Neuronal stem cell (in vitro differentiated cells): ENCODE results near the gene PDE7B.

Experiments
- DNase-seq: peaks from one replicate; pipeline ENCODE4 v3.0.0-alpha.2; 2013; ENCODE audit warnings: low spot score
- H2AFZ ChIP-seq: one replicate; pipeline ENCODE4 v1.6.1; 2013; ENCODE audit warnings: mild to moderate bottlenecking, low read length, inconsistent platforms
- H2AK5ac ChIP-seq: 2 replicates; pipeline ENCODE4 v1.6.1; 2013; ENCODE audit warnings: low read depth, mild to moderate bottlenecking, inconsistent platforms, low read length, moderate library complexity, mixed read lengths
- H2BK120ac ChIP-seq: 2 replicates; pipeline ENCODE4 v1.6.1; 2013; ENCODE audit warnings: low read depth, mild to moderate bottlenecking, inconsistent platforms, low read length, moderate library complexity, mixed read lengths
- H2BK12ac ChIP-seq: one replicate; pipeline ENCODE4 v1.6.1; 2013; ENCODE audit warnings: low read length, inconsistent platforms
- H2BK15ac ChIP-seq: 2 replicates; pipeline ENCODE4 v1.6.1; 2013; ENCODE audit warnings: mild to moderate bottlenecking, low read length, inconsistent platforms, mixed read lengths
- H2BK5ac ChIP-seq: one replicate; pipeline ENCODE4 v1.6.1; 2013; ENCODE audit warnings: inconsistent platforms, mild to moderate bottlenecking, low read length, moderate library complexity
- H3K14ac ChIP-seq: one replicate; pipeline ENCODE4 v1.6.1; 2013; ENCODE audit warnings: low read length, inconsistent platforms
- H3K18ac ChIP-seq: 2 replicates; pipeline ENCODE4 v1.6.1; 2013; ENCODE audit warnings: low read length, inconsistent platforms
- H3K23ac ChIP-seq: 2 replicates; pipeline ENCODE4 v1.6.1; 2013; ENCODE audit warnings: low read depth, mild to moderate bottlenecking, mixed read lengths, low read length, inconsistent platforms; ENCODE audit not compliant: poor library complexity
- H3K27ac ChIP-seq: replicated peaks from 3 replicates; pipeline ENCODE4 v1.5.1; 2013; ENCODE audit warnings: low read length, inconsistent platforms
- H3K27me3 ChIP-seq, 3 experiments: 2 replicates each; pipeline ENCODE4 v1.6.1; 2013; ENCODE audit warnings: low read length in 3 of 3, mild to moderate bottlenecking in 2 of 3, inconsistent platforms in 1 of 3, low read depth in 1 of 3, mixed read lengths in 1 of 3, moderate library complexity in 1 of 3; ENCODE audit not compliant: control insufficient read depth in 3 of 3, insufficient read depth in 3 of 3
- H3K36me3 ChIP-seq, 2 donors: replicated peaks in 1 of 2; 2 replicates each; pipeline ENCODE4 v1.6.1; 2013; ENCODE audit warnings: low read length in 2 of 2; ENCODE audit not compliant: control insufficient read depth in 2 of 2, insufficient read depth in 2 of 2
- H3K4ac ChIP-seq: 2 replicates; pipeline ENCODE4 v1.6.1; 2013; ENCODE audit warnings: inconsistent platforms, mild to moderate bottlenecking, low read length, moderate library complexity
- H3K4me1 ChIP-seq, 2 donors: 1 replicate in 1 of 2; 2 replicates in 1 of 2; pipeline ENCODE4 v1.6.1; 2013; ENCODE audit warnings: low read length in 2 of 2, low read depth in 1 of 2; ENCODE audit not compliant: control insufficient read depth in 2 of 2, insufficient read depth in 1 of 2
- H3K4me2 ChIP-seq: one replicate; pipeline ENCODE4 v1.6.1; 2013; ENCODE audit warnings: mild to moderate bottlenecking, low read length, inconsistent platforms; ENCODE audit not compliant: insufficient read depth, poor library complexity, severe bottlenecking
- H3K4me3 ChIP-seq, 2 donors: 2 replicates each; pipeline ENCODE4 v1.5.1; 2013; ENCODE audit warnings: low read length in 2 of 2, mild to moderate bottlenecking in 2 of 2, inconsistent platforms in 1 of 2, moderate library complexity in 1 of 2
- H3K79me1 ChIP-seq: one replicate; pipeline ENCODE4 v1.6.1; 2013; ENCODE audit warnings: low read depth, mild to moderate bottlenecking, inconsistent platforms, low read length, moderate library complexity
- H3K9ac ChIP-seq: one replicate; pipeline ENCODE4 v1.6.1; 2013; ENCODE audit warnings: mild to moderate bottlenecking, low read depth, low read length, inconsistent platforms; ENCODE audit not compliant: poor library complexity
- H3K9me3 ChIP-seq, 2 donors: replicated peaks in 1 of 2; 2 replicates each; pipeline versions ENCODE3 to v1.6.1; 2013; ENCODE audit warnings: low read length in 2 of 2, mild to moderate bottlenecking in 2 of 2, inconsistent platforms in 1 of 2, low read depth in 1 of 2, mixed read lengths in 1 of 2, moderate library complexity in 1 of 2; ENCODE audit not compliant: control insufficient read depth in 2 of 2, insufficient read depth in 1 of 2
- H4K8ac ChIP-seq: one replicate; pipeline ENCODE4 v1.6.1; 2013; ENCODE audit warnings: low read depth, mild to moderate bottlenecking, inconsistent platforms, low read length, moderate library complexity
- H4K91ac ChIP-seq: one replicate; pipeline ENCODE4 v1.6.1; 2013; ENCODE audit warnings: low read length, low read depth, mild to moderate bottlenecking, inconsistent platforms; ENCODE audit not compliant: poor library complexity
- WGBS, 2 donors: extraction: QIAGEN DNeasy Blood & Tissue Kit; methylation state at CpG; one replicate each; pipeline ENCODE4 v1.1.7; 2013; ENCODE audit warnings: missing lambda C conversion rate in 2 of 2, mixed read lengths in 1 of 2; ENCODE audit not compliant: insufficient read length in 2 of 2, insufficient replicate concordance in 1 of 2; ENCODE audit errors: extremely low coverage in 2 of 2; 5-methylcytosine and 5-hydroxymethylcytosine counted together

PDE7B gene

GRCh38 chr6:136086686-136087085, 235.2 kb downstream of the PDE7B start:
- H2BK15ac ChIP-seq, result no peak overlapping the region
- no peak overlapping the region for H3K14ac ChIP-seq
- no peak overlapping the region for H2BK12ac ChIP-seq
- no peak for DNase-seq
- no peaks in the 10 kb centered on the region for H3K36me3 ChIP-seq
- no peak overlapping the region for H2AK5ac ChIP-seq
- H4K91ac ChIP-seq, result no peak overlapping the region
- H3K27ac ChIP-seq, result no peak overlapping the region
- WGBS, 2 donors, result no CpG with 5 or more reads among the region's 8 CpGs
- H2BK120ac ChIP-seq, result no peak overlapping the region
- no peaks in the 10 kb centered on the region for H3K4me1 ChIP-seq
- no peak overlapping the region for H2AFZ ChIP-seq
- no peak overlapping the region for H3K23ac ChIP-seq
- H3K9ac ChIP-seq, result no peak overlapping the region
- no peaks in the 10 kb centered on the region for H3K9me3 ChIP-seq
- no peak overlapping the region for H2BK5ac ChIP-seq
- H3K18ac ChIP-seq, result no peak overlapping the region
- no peak overlapping the region for H3K4me2 ChIP-seq
- H4K8ac ChIP-seq, result no peak overlapping the region
- no peak overlapping the region for H3K4me3 ChIP-seq
- no peaks in the 10 kb centered on the region for H3K27me3 ChIP-seq
- no peaks in the 10 kb centered on the region for H3K79me1 ChIP-seq
- H3K4ac ChIP-seq, result no peak overlapping the region

- no peak overlapping the region for H3K27ac ChIP-seq
- no peak overlapping the region for H4K8ac ChIP-seq
- no CpG with 5 or more reads among the region's 6 CpGs for WGBS, 2 donors
- H2AK5ac ChIP-seq, result no peak overlapping the region
- no peaks in the 10 kb centered on the region for H3K79me1 ChIP-seq
- H4K91ac ChIP-seq, result no peak overlapping the region
- H3K4me1 ChIP-seq, result no peaks in the 10 kb centered on the region
- H3K9me3 ChIP-seq, result no peaks in the 10 kb centered on the region
- H3K4me2 ChIP-seq, result no peak overlapping the region
- no peak overlapping the region for H2BK5ac ChIP-seq
- H3K18ac ChIP-seq, result no peak overlapping the region
- no peak overlapping the region for H3K4ac ChIP-seq
- H3K4me3 ChIP-seq, result no peak overlapping the region
- no peak overlapping the region for H3K14ac ChIP-seq
- no peak overlapping the region for H2BK120ac ChIP-seq
- DNase-seq, result no peak
- H3K23ac ChIP-seq, result no peak overlapping the region
- no peaks in the 10 kb centered on the region for H3K36me3 ChIP-seq
- H2BK12ac ChIP-seq, result no peak overlapping the region
- H3K27me3 ChIP-seq, result no peaks in the 10 kb centered on the region
- H3K9ac ChIP-seq, result no peak overlapping the region
- no peak overlapping the region for H2AFZ ChIP-seq
- no peak overlapping the region for H2BK15ac ChIP-seq
Measured at GRCh38 chr6:136087986-136088385, 236.5 kb downstream of the PDE7B start.

- no peak overlapping the region for H3K18ac ChIP-seq
Measured at GRCh38 chr6:136088693-136089092, 237.2 kb downstream of the PDE7B start.

GRCh38 chr6:136089876-136090275, 238.4 kb downstream of the PDE7B start:
- H2BK12ac ChIP-seq, result no peak overlapping the region
- H2AK5ac ChIP-seq, result no peak overlapping the region
- H3K4me1 ChIP-seq, result no peaks in the 10 kb centered on the region
- H3K36me3 ChIP-seq, result no peaks in the 10 kb centered on the region
- no peak overlapping the region for H3K18ac ChIP-seq
- peaks cover 2 to 4% of the 10 kb centered on the region in 2 donors for H3K9me3 ChIP-seq
- H3K14ac ChIP-seq, result no peak overlapping the region
- no peaks in the 10 kb centered on the region for H3K27me3 ChIP-seq
- no peaks in the 10 kb centered on the region for H3K79me1 ChIP-seq
- H3K27ac ChIP-seq, result no peak overlapping the region
- H3K4ac ChIP-seq, result no peak overlapping the region
- H2BK5ac ChIP-seq, result no peak overlapping the region
- H3K4me2 ChIP-seq, result no peak overlapping the region
- H3K4me3 ChIP-seq, result no peak overlapping the region
- DNase-seq, result no peak
- no CpG with 5 or more reads among the region's 6 CpGs for WGBS, 2 donors
- H3K9ac ChIP-seq, result no peak overlapping the region
- no peak overlapping the region for H2BK15ac ChIP-seq
- no peak overlapping the region for H4K91ac ChIP-seq
- no peak overlapping the region for H4K8ac ChIP-seq
- H2BK120ac ChIP-seq, result no peak overlapping the region
- no peak overlapping the region for H3K23ac ChIP-seq
- H2AFZ ChIP-seq, result no peak overlapping the region

More at GRCh38 chr6:136088693-136089092, 237.2 kb downstream of the PDE7B start:
- H2BK15ac ChIP-seq, result no peak overlapping the region
- H2AFZ ChIP-seq, result no peak overlapping the region
- no peak overlapping the region for H3K4me3 ChIP-seq
- no peak overlapping the region for H2BK12ac ChIP-seq
- WGBS, 2 donors, result no CpG with 5 or more reads among the region's 5 CpGs
- no peak for DNase-seq
- no peaks in the 10 kb centered on the region for H3K27me3 ChIP-seq
- no peak overlapping the region for H3K27ac ChIP-seq
- no peak overlapping the region for H2BK120ac ChIP-seq
- H3K36me3 ChIP-seq, result no peaks in the 10 kb centered on the region
- H2BK5ac ChIP-seq, result no peak overlapping the region
- no peak overlapping the region for H3K23ac ChIP-seq
- H3K9me3 ChIP-seq, result no peaks in the 10 kb centered on the region
- no peak overlapping the region for H3K4ac ChIP-seq
- H2AK5ac ChIP-seq, result no peak overlapping the region
- H4K8ac ChIP-seq, result no peak overlapping the region
- H3K4me2 ChIP-seq, result no peak overlapping the region
- H4K91ac ChIP-seq, result no peak overlapping the region
- no peak overlapping the region for H3K14ac ChIP-seq
- H3K79me1 ChIP-seq, result no peaks in the 10 kb centered on the region
- no peak overlapping the region for H3K9ac ChIP-seq
- H3K4me1 ChIP-seq, result no peaks in the 10 kb centered on the region
